HuH-7 (cell line): ENCODE results near the gene PAFAH1B1.
"Not testable (repeated sequence)": the region's sequence is repeated elsewhere in the genome, so short reads cannot be mapped to it uniquely, and the experiment has no call there.

Source experiments
- DNase-seq: peaks from one replicate; pipeline ENCODE4 v3.0.0; 2011; ENCODE audit warnings: low spot score

PAFAH1B1 gene

DNA sequence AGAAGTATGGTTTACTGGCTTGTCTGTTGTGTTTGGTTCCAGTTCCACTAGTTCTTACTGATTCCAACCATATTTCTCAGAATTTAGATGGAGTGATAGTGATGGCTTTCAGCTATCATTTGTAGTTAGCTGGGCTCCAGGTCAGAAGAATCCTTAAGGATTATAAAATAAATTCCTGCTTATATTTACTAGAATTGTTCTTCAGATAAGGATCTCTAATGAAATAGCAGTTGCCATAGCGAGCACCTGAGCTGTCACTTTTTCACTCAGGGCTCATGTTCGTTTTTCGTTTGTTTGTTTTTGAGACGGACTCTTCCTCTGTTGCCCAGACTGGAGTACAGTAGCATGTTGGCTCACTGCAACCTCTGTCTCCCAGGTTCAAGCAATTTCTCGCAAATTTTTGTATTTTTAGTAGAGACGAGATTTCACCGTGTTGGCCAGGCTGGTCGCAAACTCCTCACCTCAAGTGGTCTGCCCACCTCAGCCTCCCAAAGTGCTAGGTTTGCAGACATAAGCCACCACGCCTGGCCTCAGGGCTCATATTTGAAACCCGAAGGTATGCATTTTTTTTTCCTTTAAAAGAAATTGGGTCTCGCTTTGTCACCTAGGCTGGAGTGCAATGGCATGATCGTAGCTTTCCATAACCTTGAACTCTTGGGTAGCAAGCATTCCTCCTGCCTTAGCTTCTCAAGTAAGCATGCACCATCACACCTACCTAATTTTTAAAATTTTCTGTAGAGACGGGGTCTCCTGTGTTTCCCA is 42.9 kb downstream of the PAFAH1B1 start:
- DNase-seq = no peak

DNA sequence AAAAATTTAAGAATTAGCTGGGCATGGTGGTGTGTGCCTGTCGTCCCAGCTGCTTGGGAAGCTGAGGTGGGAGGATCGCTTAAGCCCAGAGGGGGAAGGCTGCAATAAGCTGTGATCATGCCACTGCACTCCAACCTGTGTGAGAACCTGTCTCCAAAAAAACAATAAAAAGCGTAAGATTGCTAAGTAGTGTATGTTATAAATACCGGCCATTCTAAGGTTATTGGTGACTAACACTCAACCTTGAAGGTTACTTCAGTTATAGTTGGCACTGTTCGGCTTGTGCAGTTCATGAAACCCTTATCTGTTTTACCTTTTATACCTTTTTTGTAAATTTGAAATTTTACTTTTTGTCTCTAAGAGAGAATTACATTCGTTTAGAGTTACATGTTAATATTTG is 44.0 kb downstream of the PAFAH1B1 start:
- no peak for DNase-seq

DNA sequence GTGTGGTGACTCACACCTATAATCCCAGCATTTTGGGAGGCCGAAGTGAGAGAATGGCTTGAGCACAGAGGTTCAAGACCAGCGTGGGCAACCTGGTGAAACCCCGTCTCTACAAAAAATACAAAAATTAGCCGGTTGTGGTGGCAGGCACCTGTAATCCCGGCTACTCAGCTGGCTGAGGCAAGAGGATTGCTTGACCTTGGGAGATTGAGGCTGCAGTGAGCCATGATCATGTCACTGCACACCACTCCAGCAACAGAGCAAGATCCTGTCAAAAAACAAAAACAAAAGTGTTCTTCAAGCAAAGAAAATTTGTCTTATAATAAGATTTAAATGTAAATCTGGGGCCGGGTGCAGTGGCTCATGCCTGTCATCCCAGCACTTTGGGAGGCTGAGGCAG is 51.5 kb downstream of the PAFAH1B1 start:
- DNase-seq = no peak

DNA sequence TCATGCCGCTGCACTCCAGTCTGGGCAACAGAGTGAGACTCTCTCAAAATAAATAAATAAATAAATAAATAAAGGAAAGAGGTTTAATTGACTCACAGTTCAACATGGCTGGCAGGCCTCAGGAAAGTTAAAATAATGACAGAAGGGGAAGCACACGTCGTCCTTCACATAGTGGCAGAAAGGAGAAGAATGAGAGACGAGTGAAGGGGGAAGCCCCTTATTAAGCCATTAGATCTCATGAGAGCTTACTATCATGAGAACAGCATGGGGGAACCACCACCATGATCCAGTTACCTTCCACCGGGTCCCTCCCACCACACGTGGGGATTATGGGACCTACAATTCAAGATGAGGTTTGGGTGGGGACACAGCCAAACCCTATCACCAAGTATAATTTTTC is 54.5 kb downstream of the PAFAH1B1 start:
- DNase-seq = no peak

DNA sequence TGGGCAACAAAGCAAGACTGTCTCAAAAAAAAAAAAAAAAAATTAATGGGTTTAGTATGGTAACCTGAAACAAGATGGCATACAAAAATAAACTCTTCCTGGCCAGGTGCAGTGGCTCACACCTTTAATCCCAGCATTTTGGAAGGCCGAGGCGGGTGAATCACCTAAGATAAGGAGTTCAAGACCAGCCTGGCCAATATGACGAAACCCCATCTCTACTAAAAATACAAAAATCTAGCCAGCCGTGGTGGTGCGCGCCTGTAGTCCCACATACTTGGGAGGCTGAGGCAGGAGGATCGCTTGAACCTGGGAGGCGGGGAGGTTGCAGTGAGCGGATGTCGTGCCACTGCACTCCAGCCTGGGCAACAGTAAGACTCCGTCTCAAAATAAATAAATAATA is 55.7 kb downstream of the PAFAH1B1 start:
- no peak for DNase-seq

DNA sequence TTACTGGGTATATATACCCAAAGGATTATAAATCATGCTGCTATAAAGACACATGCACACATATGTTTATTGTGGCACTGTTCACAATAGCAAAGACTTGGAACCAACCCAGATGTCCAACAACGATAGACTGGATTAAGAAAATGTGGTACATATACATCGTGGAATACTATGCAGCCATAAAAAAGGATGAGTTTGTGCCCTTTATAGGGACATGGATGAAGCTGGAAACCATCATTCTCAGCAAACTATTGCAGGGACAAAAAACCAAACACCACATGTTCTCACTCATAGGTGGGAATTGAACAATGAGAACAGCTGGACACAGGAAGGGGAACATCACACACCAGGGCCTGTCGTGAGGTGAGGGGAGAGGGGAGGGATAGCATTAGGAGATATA is 59.5 kb downstream of the PAFAH1B1 start:
- DNase-seq = not testable (repeated sequence)

DNA sequence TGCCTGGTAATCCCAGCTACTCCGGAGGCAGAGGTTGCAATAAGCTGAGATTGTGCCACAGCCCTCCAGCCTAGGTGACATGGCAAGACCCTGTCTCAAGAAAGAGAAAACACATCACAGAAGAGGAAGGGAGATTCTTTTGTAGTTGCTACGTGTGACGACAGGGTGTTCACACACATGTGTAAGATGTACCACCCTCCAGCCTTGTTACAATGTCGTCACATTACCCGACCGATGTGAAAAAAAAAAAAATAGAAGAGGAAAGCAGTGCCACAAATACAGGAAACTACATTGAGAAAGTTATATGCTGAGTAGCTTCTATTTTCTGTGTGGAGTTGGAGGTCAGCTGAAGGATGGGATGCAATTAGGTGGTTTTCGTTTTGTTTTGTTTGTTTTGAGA is 62.1 kb downstream of the PAFAH1B1 start:
- DNase-seq = no peak

DNA sequence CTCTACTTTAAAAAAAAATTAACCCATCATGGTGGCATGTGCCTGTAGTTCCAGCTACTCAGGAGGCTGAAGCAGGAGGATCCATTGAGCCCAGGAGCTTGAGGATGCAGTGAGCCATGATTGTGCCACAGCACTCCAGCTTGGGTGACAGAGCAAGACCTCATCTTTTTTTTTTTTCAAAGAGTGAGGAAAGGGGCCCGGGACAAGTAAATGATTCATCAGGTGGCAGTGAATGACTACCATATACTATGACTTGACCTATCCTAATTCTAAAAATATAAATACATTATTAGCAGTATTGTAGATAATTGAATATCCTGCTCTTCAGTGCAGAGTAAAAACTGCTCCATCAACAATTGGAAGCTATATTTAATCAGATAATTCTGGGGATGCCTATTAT is 62.8 kb downstream of the PAFAH1B1 start:
- DNase-seq = no peak

DNA sequence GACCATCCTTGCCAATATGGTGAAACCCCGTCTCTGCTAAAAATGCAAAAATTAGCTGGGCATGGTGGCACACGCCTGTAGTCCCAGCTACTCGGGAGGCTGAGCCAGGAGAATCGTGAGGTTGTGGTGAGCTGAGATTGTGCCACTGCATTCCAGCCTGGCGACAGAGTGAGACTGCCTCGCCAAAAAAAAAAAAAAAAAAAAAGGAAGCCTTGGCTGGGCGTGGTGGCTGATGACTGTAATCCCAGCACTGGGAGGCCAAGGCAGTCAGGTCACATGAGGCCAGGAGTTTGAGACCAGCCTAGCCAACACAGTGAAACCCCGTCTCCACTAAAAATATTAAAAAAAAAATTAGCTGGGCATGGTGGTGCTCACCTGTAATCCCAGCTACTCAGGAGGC is 65.9 kb downstream of the PAFAH1B1 start:
- DNase-seq = not testable (repeated sequence)

DNA sequence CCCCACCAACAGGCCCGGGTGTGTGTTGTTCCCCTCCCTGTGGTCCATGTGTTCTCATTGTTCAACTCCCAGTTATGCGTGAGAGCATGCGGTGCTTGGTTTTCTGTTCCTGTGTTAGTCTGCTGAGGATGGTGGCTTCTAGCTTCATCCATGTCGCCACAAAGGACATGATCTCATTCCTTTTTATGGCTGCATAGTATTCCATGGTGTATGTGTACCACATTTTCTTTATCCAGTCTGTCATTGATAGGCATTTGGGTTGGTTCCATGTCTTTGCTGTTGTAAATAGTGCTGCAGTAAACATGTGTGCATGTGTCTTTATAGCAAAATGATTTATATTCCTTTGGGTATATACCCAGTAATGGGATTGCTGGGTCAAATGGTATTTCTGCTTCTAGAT is 67.0 kb downstream of the PAFAH1B1 start:
- DNase-seq = not testable (repeated sequence)

DNA sequence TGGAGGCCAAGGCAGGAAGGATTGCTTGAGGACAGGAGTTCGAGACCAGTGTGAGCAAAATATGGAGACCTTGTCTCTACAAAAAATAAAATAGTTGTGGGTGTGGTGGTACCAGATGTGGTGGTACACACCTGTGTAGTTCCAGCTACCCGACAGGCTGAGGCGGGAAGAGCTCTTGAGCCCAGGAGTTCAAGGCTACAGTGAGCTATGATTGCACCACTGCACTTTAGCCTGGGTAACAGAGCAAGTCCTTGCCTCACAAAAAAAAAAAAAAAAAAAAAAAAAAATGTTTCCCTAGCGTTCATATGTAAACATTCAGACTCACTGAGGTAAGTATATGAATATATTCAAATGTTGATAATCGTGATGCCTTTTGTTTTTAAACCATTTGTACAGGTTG is 78.6 kb downstream of the PAFAH1B1 start:
- DNase-seq = no peak

DNA sequence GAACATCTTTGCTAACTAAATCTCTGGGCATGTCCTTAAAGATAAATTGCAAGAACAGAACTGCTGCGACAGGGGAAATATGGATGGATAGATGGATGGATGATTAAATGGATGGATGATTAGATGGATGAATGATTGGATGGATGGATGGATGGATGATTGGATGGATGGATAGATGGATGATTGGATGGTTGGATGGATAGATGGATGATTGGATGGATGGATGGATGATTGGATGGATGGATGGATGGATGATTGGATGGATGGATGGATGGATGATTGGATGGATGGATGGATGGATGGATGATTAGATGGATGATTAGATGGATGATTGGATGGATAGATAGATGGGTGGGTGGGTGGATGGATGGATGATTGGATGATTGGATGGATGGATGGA is 85.8 kb downstream of the PAFAH1B1 start:
- not testable (repeated sequence) for DNase-seq

DNA sequence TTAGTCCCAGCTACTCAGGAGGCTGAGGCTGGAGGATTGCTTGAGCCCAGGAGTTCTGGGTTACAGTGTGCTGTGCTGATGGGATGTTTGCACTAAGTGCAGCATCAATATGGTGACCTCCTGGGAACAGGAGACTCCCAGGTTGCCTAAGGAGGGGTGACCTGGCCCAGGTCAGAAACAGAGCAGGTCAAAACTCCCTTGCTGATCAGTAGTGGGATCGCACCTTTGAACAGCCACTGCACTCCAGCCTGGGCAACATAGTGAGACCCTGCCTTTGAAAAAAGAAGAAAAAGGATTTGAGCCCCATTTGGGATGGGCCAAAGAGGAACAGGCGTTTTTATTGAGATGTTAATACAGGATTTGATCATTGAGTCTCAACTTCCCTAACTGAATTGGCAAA is 87.5 kb downstream of the PAFAH1B1 start:
- DNase-seq = no peak

DNA sequence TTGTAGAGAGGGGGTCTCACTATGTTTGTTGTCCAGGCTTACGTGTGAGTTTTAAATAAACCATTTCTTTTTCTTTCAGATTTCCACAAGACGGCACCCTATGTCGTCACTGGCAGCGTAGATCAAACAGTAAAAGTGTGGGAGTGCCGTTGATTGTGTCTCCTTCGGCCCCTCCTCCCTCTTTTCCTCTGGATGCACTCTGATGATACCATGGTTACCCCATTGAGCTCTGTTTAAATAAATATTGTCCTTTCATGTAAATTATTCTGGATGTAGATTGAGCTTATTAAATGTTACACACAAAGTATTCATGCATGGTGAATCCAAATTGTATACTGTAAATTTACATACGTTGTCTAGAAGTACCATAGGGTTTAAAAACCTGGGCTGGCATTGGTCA is 88.2 kb downstream of the PAFAH1B1 start:
- no peak for DNase-seq

DNA sequence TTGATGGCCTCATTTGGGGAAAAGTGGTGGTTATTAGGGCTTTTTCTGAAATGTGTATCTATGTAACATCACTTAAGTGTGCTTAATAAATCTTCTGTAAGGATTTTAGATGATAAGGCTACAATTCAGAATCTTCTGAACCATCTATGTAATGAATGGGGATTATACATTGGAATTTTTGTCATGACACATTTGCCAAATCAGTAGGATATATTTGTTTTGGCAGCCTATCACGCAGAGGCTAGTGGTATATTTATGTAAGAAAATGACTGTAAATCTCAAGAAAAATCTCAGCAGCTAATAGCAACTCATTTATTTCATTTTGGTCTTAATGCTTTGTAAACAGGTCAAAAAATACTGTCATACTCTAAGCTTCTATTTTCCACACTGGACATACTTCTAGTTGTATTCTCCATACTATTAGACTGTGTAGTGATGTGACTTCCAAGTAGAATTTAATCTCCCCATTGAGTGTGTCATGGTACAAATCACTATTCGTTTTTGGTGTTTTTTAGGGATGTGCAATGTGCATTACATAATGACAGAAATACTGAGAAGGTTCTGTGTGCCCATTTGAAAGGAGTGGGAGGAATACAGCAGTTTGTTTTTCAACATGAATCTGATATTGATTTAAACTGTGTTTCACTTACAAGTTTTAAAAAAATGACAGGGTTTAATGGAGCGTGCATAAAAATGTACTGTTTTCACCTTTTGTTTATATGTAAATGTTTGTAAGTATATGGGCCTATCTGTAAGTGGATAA is 88.9 kb downstream of the PAFAH1B1 start:
- DNase-seq = no peak

DNA sequence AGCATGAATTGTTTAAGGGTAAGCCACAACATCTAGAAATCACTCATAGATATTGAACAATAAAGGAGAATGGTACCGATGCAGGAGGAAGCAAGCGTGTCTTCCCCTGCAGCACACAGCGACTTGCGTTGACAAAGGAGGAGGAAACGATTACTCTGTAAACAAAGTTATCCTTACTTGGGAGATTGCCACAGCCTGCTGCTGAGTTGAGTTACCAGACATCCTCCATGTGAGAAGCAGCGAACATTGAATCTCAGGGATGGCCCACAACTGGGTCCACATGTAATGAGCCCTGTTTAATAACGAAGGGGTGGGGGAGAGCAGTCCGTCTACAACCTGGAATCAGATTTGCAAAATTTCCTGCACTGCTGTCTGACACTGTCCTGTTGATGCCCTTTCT is 90.5 kb downstream of the PAFAH1B1 start:
- no peak for DNase-seq

DNA sequence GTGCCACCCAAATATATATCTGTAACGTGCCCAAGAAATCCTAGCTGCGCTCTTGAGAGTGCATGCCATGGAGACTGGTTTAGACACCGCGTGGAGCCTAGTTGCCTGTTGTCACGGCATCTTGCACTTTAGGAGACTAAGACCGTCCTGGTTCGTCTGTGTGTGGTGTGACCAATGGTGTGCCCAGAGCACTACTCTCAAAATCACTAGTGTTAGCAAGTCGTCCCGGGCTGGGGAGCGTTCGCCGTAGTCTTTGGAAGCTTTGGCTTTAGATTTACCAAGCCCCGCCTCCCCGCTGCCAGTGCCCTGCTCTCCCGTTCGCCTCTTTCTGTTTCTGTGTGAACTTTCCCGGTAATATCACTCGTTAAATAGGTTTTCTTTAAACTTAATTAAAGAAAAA is 91.1 kb downstream of the PAFAH1B1 start:
- no peak for DNase-seq

DNA sequence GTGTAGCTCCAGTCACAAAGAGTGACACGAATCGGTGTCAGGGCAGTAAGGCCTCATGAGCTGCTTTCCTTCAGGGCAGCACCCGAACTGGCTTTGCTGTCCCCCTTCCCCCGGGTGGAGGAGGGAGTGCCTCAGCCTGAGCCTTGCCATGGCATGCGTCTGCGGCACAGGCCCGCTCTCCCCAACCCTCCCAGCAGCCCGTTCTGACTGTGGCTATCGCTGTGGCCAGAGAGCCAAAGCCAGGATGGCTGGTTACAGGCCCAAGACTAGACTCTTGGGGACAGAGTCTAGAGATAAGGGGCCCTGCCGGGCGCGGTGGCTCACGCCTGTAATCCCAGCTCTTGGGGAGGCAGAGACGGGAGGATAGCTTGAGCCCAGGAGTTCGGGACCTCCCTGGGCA is 92.2 kb downstream of the PAFAH1B1 start:
- no peak for DNase-seq

DNA sequence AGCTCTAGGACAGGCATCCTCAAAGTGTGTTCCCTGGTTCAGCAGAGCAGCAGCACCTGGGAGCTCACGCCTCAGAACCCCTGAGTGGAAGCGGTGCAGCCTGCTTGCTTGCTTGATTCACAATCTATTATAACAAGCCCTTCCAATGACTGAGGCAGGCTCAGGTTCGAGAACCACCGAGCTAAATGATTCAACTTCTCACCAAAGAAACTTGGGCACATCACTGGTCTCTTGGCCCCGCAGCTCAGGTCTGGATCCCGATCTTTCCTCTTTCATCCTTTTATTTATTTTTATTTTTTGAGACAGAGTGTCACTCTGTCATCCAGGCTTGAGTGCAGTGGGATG is 93.6 kb downstream of the PAFAH1B1 start:
- no peak for DNase-seq

DNA sequence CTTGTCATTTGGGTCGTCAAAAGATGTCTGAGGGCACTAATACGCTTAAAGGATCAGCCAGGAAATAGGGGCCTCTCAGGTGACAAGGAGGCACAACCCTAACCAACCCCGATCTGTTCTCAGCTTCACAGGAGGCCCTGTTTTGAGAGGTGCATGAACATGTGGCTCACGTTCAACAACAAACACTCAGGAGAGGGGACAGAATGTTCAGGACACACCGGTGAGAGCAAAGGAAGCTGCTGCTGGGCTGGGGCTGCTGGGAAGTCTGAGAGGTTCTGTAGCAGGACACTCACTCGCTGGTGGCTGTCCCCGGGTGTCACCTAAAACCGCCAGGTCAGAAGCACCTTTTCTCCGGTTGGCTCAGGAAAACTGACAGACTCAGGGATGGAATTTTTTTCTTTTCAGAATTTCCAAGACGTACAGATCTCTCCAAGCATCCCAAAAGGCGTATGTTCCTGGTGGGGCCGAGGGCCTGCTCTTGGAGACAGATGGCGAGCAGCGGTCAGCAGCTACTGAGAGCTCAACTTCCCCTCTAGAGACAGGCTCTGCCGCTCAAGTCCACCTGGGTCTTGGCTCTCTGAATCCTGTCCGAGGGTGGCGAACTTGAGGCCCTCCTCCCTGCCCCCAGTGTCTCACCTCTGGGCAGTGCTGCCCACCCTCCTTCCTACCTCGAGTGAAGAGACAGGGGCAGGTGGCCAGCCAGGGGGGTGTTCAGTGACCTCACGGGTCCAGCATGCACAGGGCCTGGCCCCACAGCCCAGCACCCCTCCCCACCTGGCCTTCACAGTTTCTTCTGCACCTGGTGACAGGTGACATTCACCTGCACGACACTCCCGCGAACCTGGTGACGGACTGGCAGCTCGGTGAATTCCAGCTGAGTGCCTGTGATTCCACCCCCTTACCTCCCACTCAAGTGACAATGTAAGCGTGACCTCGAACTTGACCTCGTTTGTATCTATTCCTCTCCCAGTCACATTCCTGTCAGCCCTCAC is 95.2 kb downstream of the PAFAH1B1 start:
- DNase-seq = no peak

DNA sequence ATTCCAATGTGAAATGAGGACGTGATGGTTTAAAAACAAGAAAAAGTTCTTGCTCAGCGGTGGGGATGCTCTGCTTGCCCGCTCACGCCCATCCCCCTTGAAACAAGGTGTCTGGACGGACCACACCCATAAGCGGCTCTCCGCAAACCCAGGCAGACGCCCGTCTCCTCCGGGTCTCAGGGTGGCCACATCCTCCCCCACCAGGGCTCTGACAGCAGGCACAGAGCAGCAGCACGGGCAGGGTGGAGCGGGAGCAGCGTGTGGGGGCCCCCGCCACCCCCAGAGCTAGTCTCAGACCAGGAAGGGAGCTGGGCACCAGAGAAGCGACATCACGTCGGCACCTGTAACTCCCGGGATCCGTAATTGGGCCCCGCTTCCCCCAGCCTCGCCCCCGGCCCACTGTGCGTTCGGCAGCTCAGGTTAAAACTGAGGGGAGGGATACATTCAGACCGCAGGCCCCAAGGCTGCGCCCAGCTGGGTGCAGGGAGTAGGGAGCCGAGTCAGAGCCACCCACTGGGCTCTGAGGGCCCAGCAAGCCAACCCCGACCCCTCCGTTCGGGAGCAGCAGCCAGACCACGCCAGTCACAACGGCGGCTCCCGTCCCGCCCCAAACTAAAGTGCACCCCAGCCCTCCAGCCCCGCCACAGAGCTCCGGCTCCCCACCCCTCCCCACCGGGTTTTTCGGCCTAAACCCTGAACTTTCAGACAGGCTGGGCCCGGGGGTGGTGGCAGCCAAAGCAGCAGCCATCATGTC is 96.1 kb downstream of the PAFAH1B1 start:
- DNase-seq = no peak
